Kidney tubule cell (primary cell): ENCODE data around the gene ERICH3.

Experiments used
- DNase-seq: peaks from one replicate; pipeline ENCODE4 v3.0.0-alpha.2; 2018; ENCODE audit warnings: low spot score

Gene ERICH3, protein sequence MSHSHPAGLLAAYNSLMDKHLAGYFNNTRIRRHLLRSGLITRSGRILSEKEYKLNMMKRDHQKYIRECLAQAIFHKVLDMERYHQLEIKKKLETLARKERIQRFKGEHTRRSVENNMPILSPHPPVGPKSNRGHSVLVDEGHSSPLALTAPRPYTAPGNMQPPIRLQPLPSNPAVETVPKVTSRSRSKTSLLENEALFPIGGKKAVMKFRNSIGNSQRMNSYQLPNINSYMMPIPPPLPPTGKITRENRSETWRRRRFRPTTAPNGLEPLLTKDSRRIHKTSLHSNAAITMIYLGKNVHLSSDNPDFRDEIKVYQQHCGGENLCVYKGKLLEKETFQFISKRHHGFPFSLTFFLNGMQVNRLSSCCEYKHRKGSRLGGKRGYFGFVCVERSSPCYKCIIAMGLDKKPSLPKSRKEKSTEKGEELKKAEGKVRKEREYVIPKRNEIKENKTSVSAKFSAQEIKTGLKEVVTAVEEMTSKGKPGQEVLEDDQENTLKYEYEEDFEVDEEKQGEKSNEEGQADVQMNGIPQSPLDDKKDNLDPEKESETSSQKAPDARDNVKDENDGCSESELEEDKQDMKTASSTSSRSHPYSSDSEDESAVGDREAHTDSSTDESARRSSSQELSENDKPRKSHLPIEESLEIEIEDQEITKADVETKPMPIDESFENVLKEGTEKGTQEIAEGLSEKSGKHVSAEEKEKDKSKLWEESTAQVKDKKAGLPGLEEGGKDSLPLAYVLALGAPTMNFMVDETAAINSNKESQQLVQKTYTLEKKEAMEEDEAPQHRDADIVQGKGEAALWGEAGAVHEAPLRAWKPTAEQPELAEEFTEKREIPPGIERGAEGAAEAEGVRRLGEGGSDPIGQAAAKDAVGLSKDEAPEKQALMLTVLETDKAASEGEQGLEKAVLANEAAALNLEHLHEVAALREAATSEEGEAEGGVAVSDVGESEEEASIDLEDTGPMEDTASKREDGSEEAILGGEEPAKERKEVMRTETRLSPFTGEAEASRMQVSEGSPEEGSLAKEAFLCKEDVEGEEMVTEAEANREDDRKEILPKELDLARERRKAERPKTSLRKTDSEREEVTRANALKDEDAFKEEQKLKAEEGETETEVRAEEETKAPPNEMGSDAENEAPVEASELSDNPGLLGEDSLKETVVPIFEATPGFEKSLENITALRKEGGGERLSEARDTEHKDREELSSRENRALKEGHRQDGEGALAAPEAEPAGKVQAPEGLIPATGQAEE (N-terminal part only)

GRCh38 chr1:74673351-74674111, at the start of gene ERICH3:
Gene ERICH3, minus strand, starts transcription at chr1:74673792. Its CDS starts 273 bp downstream, at chr1:74673519.
- peak; percentile 23 for DNase-seq

GRCh38 chr1:74717626-74718025, 44.0 kb upstream of the ERICH3 start:
- no peak for DNase-seq

- no peak for DNase-seq
These were observed 43.2 kb upstream of the ERICH3 start for GRCh38 chr1:74716822-74717221.

GRCh38 chr1:74715806-74716205, 42.2 kb upstream of the ERICH3 start:
- no peak for DNase-seq

GRCh38 chr1:74715236-74715502, 41.6 kb upstream of the ERICH3 start:
- no peak for DNase-seq

- DNase-seq: no peak
These were observed 41.0 kb upstream of the ERICH3 start for GRCh38 chr1:74714429-74715235.

GRCh38 chr1:74713849-74714248, 40.3 kb upstream of the ERICH3 start:
- no peak for DNase-seq

GRCh38 chr1:74712881-74713280, 39.3 kb upstream of the ERICH3 start:
- DNase-seq: no peak

DNA sequence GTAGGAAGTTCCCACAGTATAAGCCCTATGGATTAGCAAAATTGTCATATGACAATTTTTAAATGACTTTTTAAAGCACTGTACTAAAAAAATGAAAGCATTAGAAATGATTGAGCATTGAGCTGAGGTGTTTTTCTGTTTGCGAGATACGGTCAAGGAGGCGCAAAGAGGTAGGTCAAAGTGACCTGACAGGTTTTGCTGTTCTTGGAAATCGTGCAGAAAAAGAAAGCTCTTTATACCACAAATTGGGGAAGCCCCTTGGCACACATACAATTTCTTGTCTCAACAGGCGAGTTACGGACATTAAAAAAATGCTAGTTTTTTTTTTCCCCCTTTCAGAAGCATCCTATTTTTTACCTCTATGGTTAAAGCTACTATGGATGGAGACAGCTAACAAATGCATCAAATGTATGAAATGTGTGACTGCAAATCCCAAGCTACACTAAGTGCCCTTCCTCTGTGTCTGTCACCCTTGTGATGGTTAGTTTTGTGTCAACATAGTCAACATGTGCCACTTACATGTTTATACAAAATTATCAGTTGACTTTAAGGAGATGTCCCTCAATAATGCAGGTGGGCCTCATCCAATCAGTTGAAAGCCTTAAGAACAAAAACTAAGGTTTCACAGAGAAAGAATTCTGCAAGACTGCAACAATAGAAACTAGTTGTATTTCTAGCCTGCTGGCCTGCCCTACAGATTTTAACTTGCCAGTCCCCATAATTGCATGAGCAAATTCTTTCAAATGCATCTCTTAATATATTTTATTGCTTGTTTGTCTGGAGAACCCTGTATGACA, 30.0 kb upstream of the ERICH3 start:
- no peak for DNase-seq

- no peak for DNase-seq
These were observed 25.7 kb upstream of the ERICH3 start for GRCh38 chr1:74699331-74699730.

DNA sequence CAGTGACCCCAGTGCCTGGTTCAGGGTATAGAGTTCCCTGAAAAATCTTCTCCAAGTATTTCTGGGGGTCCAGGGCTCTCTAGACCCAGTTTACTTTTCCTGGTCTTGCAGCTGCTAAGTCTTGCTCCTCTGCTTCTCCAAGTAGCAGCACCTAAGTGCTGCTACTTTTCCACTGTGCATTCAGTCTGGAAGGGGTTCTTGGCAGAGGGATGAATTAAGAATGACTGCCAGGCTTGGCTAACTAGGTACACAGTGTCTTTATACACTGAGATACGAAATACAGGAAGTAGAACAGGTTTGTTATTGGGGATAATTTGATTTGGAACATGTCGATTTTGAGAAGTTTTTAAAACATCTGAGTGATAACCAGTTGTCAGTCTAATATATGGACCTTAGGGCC, 24.2 kb upstream of the ERICH3 start:
- no peak for DNase-seq

DNA sequence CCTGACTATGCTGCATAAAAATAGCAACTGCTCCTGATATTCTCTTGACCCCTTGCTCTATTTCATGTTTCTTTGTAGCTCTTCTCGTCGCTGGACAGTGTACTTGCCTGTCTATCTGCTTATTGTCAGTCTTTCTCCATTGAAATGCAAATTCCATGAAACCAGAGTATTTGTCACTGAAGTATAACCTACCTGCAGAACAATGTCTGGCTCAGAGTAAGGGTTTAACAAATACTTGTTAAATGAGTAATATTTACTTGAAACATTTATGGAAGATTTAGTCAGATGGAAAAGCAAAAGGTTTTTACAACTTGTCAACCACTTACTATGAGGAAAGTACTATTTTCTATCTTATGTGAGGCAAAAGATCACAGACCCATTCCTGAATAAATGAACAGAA, 19.9 kb upstream of the ERICH3 start:
- peak; percentile 84 for DNase-seq

- DNase-seq: no peak
These were observed 17.3 kb upstream of the ERICH3 start for GRCh38 chr1:74690909-74691308.

DNA sequence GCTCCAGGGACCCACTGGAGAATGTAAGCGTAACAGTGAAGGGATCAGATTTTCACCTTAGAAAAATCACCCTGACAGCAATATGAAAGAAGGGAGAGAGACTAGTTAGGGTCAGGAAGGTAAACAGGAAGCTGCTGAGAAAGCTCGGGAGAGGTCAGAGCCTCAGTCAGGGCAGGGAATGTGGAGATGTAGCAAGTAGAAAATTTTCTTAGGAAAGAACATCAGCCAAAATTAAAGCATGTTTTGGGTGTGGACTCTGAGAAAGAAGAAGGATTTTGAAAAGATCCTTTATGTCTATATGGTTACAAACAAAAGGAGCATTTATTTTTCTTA, 16.7 kb upstream of the ERICH3 start:
- no peak for DNase-seq

DNA sequence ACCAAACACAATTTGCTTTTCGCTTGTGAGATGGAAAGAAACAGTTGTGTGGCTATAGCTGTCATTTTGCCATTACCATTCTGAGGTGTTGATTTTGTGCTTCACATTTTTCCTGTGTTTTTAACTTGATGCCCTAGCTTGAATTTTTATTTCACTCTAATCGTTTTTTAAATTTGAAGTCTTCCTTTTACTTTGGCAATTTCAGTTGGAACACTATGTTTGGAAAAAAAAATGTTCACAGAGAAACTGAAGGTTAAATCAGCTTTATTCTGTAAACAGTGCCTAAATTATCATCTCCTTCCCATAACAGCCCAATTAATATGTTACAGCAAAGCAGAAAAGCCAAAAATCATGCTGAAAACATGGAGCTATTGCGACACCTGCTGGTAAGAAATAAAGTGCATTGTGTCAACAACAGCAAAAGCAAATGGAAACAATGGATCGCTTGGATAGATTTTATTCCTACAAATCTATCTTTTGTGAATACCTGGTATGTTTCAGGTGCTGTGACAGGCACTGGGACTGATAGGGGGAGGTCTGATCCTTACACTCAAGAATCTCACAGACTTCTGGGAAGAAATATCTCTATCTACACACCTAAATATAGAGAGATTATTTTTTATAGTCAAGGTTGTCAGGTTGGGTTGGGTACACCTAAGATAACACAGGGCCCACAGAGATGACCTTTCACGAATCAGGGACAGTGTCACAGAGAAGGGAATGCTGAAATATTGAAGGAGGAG, 16.2 kb upstream of the ERICH3 start:
- DNase-seq: peak; percentile 70

- DNase-seq: no peak
These were observed 13.3 kb upstream of the ERICH3 start for GRCh38 chr1:74686928-74687327.

GRCh38 chr1:74684301-74684700, 10.7 kb upstream of the ERICH3 start:
- DNase-seq: no peak

GRCh38 chr1:74683656-74684055, 10.1 kb upstream of the ERICH3 start:
- DNase-seq: no peak

GRCh38 chr1:74681851-74682250, 8.3 kb upstream of the ERICH3 start:
- DNase-seq: no peak

GRCh38 chr1:74681449-74681848, 7.9 kb upstream of the ERICH3 start:
- no peak for DNase-seq
